HFF-Myc (cell line): ENCODE data around the gene FN1.

ENCODE experiments used
- DNase-seq: peaks from one replicate; pipeline ENCODE4 v3.0.0-alpha.2; 2011; ENCODE audit warnings: low read depth; ENCODE audit errors: extremely low read depth
- H3K4me3 ChIP-seq: replicated peaks from 2 replicates; pipeline ENCODE4 v1.5.1; 2011; ENCODE audit warnings: low read depth, mild to moderate bottlenecking, control low read depth, low read length
- TF ChIP-seq, protein P1 (sequence below): IDR thresholded peaks from 2 replicates; pipeline ENCODE4 v1.5.1; 2012; ENCODE audit warnings: mild to moderate bottlenecking, low read depth, low read length, control low read depth; ENCODE audit errors: missing control alignments

FN1 gene

GRCh38 chr2:215476424-215476823 is 40.6 kb upstream of the FN1 start:
- no peak overlapping the region for H3K4me3 ChIP-seq
- no peak for DNase-seq
- TF ChIP-seq, protein P1, sequence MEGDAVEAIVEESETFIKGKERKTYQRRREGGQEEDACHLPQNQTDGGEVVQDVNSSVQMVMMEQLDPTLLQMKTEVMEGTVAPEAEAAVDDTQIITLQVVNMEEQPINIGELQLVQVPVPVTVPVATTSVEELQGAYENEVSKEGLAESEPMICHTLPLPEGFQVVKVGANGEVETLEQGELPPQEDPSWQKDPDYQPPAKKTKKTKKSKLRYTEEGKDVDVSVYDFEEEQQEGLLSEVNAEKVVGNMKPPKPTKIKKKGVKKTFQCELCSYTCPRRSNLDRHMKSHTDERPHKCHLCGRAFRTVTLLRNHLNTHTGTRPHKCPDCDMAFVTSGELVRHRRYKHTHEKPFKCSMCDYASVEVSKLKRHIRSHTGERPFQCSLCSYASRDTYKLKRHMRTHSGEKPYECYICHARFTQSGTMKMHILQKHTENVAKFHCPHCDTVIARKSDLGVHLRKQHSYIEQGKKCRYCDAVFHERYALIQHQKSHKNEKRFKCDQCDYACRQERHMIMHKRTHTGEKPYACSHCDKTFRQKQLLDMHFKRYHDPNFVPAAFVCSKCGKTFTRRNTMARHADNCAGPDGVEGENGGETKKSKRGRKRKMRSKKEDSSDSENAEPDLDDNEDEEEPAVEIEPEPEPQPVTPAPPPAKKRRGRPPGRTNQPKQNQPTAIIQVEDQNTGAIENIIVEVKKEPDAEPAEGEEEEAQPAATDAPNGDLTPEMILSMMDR = no peak

DNA sequence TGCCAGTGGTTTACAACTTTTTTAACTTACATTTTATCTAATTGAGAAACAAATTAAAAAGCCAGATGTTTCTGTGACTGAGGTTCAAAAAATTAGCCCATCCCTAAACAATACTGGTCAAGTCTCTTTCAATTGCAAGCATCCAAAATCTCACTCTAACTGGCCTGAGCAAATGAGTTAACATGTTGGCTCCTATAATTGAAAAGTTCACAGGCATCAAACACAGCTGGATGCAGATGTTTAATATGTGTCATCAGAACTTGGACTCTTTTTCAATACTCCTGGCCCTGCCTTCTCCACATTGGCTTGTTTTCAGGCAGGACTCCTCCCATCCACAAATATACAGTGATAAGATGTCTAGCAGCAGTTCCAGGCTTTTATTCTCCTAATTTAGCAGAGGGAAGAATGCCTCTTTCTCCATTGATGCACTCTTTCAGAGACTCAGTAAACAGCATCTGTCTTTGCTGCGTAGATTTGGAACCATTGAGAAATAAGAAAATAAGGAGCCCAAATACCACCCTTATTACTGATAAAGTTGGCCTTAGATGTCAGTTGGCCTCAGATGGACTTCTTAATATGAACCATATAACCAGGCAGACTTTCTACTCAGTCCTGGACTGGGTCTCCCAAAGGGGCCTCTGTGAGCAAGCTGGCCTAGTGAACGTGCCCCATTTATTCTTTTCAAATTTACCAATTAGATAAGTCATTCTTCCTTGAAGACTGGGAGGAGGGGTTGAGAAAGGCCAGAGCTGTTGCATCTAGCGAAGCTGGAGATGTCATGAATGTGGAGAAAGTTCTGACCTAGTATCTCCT is 30.4 kb upstream of the FN1 start:
- TF ChIP-seq, protein P1 = no peak
- no peak for DNase-seq
- no peak overlapping the region for H3K4me3 ChIP-seq

- no peak for DNase-seq
- no peak overlapping the region for H3K4me3 ChIP-seq
- TF ChIP-seq, protein P1 = no peak
Observed at GRCh38 chr2:215465256-215465655, 29.4 kb upstream of the FN1 start.

DNA sequence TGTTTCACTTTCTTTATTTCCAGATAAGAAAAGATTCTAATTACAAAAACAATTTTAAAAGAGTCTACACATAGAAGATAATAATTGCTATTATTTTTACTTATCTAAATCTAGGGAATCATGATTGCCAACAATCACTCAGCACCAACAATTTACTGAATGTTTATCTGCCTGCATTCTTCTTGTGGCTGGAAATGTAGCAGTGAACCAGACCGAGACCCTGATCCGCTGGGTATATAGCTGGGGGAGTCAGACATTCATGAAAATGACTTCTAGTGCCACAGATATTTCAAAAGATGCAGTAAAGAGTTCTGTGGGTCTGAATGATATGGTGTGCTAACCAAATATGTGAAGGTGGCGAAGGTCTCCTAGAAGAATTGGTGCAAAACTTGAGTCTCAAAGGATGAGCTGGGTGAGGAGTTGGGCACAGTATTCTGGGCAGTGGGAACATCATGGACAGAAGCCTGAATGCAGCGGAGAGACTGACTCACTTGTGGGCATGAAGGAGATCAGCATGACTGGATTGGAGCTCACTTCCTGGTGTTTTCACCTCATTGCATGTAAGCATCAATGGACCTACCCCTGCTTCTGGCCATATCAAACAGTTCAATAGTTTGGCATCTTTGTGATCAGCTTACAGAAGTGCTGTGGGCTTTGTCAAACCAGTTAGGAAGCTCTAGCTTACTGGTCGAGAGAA is 26.1 kb upstream of the FN1 start:
- DNase-seq = no peak
- TF ChIP-seq, protein P1 = no peak
- no peak overlapping the region for H3K4me3 ChIP-seq

DNA sequence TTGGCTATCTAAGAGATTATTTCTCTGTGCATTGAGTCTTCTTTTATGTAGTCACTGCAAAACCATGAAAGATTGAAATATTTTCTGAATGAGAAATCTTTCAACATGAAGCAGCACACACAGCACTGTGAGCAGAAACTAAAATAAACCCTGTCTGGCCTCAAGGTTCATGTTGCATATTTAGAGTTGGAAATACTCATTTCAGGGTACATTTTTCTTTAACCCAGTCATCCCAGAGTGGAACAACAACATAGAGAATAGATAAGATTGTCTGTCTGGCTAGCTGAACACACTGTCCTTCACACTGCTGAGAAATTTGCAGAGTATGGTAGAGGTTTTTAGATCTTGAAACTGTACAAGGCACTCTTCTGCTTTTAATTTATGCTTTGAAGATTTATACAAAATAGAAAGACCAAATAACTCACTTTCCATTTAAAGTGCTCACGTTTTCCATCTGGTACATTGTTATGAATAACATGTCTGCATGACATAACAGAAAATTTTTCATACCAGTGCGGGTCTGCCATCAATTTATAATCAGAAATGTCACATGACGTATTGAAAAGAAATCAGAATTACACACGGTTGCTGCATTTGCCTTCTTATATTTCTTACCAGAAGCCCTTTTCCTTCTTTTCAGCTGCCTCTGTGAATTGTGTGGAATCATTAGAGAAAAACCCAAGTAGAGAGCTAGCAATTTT is 25.0 kb upstream of the FN1 start:
- DNase-seq = no peak
- TF ChIP-seq, protein P1 = no peak
- no peak overlapping the region for H3K4me3 ChIP-seq

DNA sequence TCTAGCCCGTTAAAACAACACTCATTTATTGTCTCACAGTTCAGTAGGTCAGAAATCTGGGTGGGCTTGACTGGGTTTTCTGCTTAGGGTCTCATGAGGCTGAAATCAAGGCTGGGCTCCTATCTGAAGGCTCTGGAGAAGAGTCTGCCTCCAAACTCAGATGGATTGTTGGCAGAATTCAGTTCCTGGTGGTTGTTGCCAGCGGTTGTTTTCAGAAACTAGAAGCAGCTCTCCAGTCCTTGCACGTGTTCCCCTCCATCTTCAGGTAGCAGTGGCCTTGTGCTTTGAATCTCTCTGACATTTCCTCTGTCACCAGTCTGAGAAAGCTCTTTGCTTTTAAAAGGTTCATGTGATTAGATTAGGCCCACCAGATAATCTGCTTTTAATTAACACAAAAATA is 20.1 kb upstream of the FN1 start:
- no peak overlapping the region for H3K4me3 ChIP-seq
- TF ChIP-seq, protein P1 = no peak
- no peak for DNase-seq
